CD4-positive, CD25-positive, alpha-beta regulatory T cell (primary cell): ENCODE data around the gene CDC14B. TPM values are rescaled to one million over a fixed set of nuclear protein-coding genes. Genes with fewer than 3 reads are reported as not detected.

Experiments
- ATAC-seq, 2 donors: fragments of 150-1000 bp; cut with Tn5 transposase; one replicate each; pipeline ENCODE4 v1.10.0; 2021; ENCODE audit warnings: low read depth in 2 of 2, moderate number of reproducible peaks in 2 of 2, moderate library complexity in 1 of 2
- DNase-seq, 3 donors: peaks; one replicate each; pipeline versions ENCODE4 v3.0.0 to v3.0.0-alpha.2; 2012 to 2022; ENCODE audit warnings: mixed read lengths in 1 of 3
- H3K27ac ChIP-seq: one replicate; pipeline ENCODE4 v1.7.0; 2013; ENCODE audit warnings: mild to moderate bottlenecking, low read length; ENCODE audit not compliant: insufficient read depth, poor library complexity, severe bottlenecking
- H3K27me3 ChIP-seq: one replicate; pipeline ENCODE4 v1.7.0; 2013; ENCODE audit warnings: low read length; ENCODE audit not compliant: control insufficient read depth, insufficient read depth
- H3K36me3 ChIP-seq: one replicate; pipeline ENCODE4 v1.7.0; 2013; ENCODE audit warnings: mild to moderate bottlenecking, low read length, moderate library complexity; ENCODE audit not compliant: control insufficient read depth, insufficient read depth
- H3K4me1 ChIP-seq: 2 replicates; pipeline ENCODE4 v1.7.0; 2013; ENCODE audit warnings: mild to moderate bottlenecking, low read length; ENCODE audit not compliant: insufficient read depth, control insufficient read depth, poor library complexity, severe bottlenecking
- H3K4me3 ChIP-seq: one replicate; pipeline ENCODE4 v1.7.0; 2013; ENCODE audit warnings: low read depth, mild to moderate bottlenecking, low read length, moderate library complexity
- H3K9me3 ChIP-seq, 2 experiments: 1 replicate in 1 of 2; 2 replicates in 1 of 2; pipeline ENCODE4 v1.7.0; 2013; ENCODE audit warnings: low read length in 2 of 2, mild to moderate bottlenecking in 1 of 2, moderate library complexity in 1 of 2; ENCODE audit not compliant: control insufficient read depth in 2 of 2
- H3K27ac Mint-ChIP-seq, 3 donors: one replicate each; pipeline ENCODE4 v1.8.0; 2020 to 2022; ENCODE audit warnings: mild to moderate bottlenecking in 3 of 3, mixed read lengths in 3 of 3, moderate library complexity in 2 of 3
- H3K27me3 Mint-ChIP-seq: one replicate; pipeline ENCODE4 v1.8.0; 2022; ENCODE audit warnings: mild to moderate bottlenecking, mixed read lengths
- H3K36me3 Mint-ChIP-seq: one replicate; pipeline ENCODE4 v1.8.0; 2020; ENCODE audit warnings: mixed read lengths
- H3K4me1 Mint-ChIP-seq, 4 donors: one replicate each; pipeline ENCODE4 v1.8.0; 2020 to 2022; ENCODE audit warnings: mixed read lengths in 4 of 4, mild to moderate bottlenecking in 1 of 4
- H3K4me3 Mint-ChIP-seq, 4 donors: one replicate each; pipeline ENCODE4 v1.8.0; 2020 to 2022; ENCODE audit warnings: mild to moderate bottlenecking in 4 of 4, mixed read lengths in 4 of 4, moderate library complexity in 3 of 4
- H3K9me3 Mint-ChIP-seq, 7 donors: one replicate each; pipeline ENCODE4 v1.8.0; 2020 to 2022; ENCODE audit warnings: mixed read lengths in 7 of 7, mild to moderate bottlenecking in 3 of 7, moderate library complexity in 2 of 7
- polyA plus RNA-seq, 4 donors: library from polyadenylated mRNA; unstranded; fragments of 300-500 nt; fragmentation: Illumina TruSeq; gene quantifications; one replicate each; pipeline ENCODE4 v1.2.3, GENCODE V29; 2021
- total RNA-seq: library from RNA; stranded (reverse); gene quantifications from one replicate; pipeline ENCODE4 v1.2.3, GENCODE V29; 2022

CDC14B gene
- total and polyA plus RNA-seq, 5 donors from 2014 or later, result 7.1 to 17.7 (median 9.0) TPM

DNA sequence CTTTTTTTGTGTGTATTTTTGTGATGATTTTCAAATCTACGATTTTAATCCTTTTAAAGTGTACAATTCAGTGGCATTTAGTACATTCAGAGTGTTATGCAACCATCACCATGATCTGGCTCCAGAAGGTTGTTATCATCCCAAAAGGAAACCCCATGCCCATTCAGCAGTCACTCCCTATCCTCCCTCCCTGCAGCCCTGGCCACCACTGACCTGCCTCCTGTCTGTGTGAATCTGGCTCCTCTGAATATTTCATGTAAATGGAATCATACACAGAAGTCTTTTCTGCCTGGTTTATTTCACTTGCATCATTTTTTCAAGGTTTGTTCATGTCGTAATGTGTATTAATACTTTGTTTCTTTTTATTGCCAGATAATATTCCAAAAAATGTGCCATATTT, 137.2 kb downstream of the CDC14B start:
- Histone ChIP-seq H3K27ac (no peak overlapping the region), H3K4me1 (no peaks in the 10 kb centered on the region), H3K36me3 (peaks cover 36% of the 10 kb centered on the region), H3K9me3 (no peaks in the 10 kb centered on the region), H3K27me3 (no peaks in the 10 kb centered on the region), H3K4me3 (no peak overlapping the region)
- H3K4me3 Mint-ChIP-seq, result no peak overlapping the region
- H3K36me3 Mint-ChIP-seq, result peaks cover 46% of the 10 kb centered on the region
- no peak for DNase-seq
- no peaks in the 10 kb centered on the region for H3K27me3 Mint-ChIP-seq
- H3K27ac Mint-ChIP-seq, result no peak overlapping the region
- ATAC-seq, result no peak
- no peaks in the 10 kb centered on the region for H3K9me3 Mint-ChIP-seq
- H3K4me1 Mint-ChIP-seq, result peaks cover 15 to 28% (median 18%) of the 10 kb centered on the region in 4 donors

- ATAC-seq, result no peak
- H3K4me1 ChIP-seq, result no peaks in the 10 kb centered on the region
- Mint-ChIP-seq H3K27ac (no peak overlapping the region), H3K4me3 (no peak overlapping the region), H3K4me1 (peaks cover 15 to 32% (median 19%) of the 10 kb centered on the region in 4 donors), H3K36me3 (peaks cover 44% of the 10 kb centered on the region), H3K9me3 (no peaks in the 10 kb centered on the region), H3K27me3 (no peaks in the 10 kb centered on the region)
- H3K9me3 ChIP-seq, result no peaks in the 10 kb centered on the region
- H3K27ac ChIP-seq, result no peak overlapping the region
- H3K27me3 ChIP-seq, result no peaks in the 10 kb centered on the region
- peaks cover 31% of the 10 kb centered on the region for H3K36me3 ChIP-seq
- no peak for DNase-seq
- H3K4me3 ChIP-seq, result no peak overlapping the region
These were observed 138.9 kb downstream of the CDC14B start for GRCh38 chr9:96480736-96481135.

GRCh38 chr9:96478829-96479371, 140.7 kb downstream of the CDC14B start:
- peaks cover 35% of the 10 kb centered on the region for H3K36me3 Mint-ChIP-seq
- ATAC-seq, result no peak

GRCh38 chr9:96476591-96476990, 143.1 kb downstream of the CDC14B start:
- DNase-seq (no peak), ATAC-seq (no peak)
- Histone ChIP-seq H3K27me3 (no peaks in the 10 kb centered on the region), H3K4me3 (no peak overlapping the region), H3K4me1 (no peaks in the 10 kb centered on the region), H3K36me3 (peaks cover 40% of the 10 kb centered on the region), H3K9me3 (no peaks in the 10 kb centered on the region), H3K27ac (no peak overlapping the region)
- Mint-ChIP-seq H3K36me3 (peaks cover 17% of the 10 kb centered on the region), H3K27ac (peak overlapping the region in 2 of 3 donors; percentile 32 to 39), H3K4me3 (no peak overlapping the region), H3K4me1 (peaks cover 7 to 20% (median 15%) of the 10 kb centered on the region in 4 donors), H3K27me3 (no peaks in the 10 kb centered on the region), H3K9me3 (no peaks in the 10 kb centered on the region)

More at GRCh38 chr9:96478829-96479371, 140.7 kb downstream of the CDC14B start:
- Mint-ChIP-seq H3K4me1 (peaks cover 12 to 30% (median 16%) of the 10 kb centered on the region in 4 donors), H3K27ac (peak overlapping the region in 2 of 3 donors; percentile 26 to 67), H3K27me3 (no peaks in the 10 kb centered on the region), H3K4me3 (no peak overlapping the region), H3K9me3 (no peaks in the 10 kb centered on the region)
- Histone ChIP-seq H3K27ac (no peak overlapping the region), H3K4me3 (no peak overlapping the region), H3K4me1 (no peaks in the 10 kb centered on the region), H3K27me3 (no peaks in the 10 kb centered on the region), H3K36me3 (peaks cover 27% of the 10 kb centered on the region), H3K9me3 (no peaks in the 10 kb centered on the region)
- DNase-seq, result peak in 1 of 3 donors; percentile 19

DNA sequence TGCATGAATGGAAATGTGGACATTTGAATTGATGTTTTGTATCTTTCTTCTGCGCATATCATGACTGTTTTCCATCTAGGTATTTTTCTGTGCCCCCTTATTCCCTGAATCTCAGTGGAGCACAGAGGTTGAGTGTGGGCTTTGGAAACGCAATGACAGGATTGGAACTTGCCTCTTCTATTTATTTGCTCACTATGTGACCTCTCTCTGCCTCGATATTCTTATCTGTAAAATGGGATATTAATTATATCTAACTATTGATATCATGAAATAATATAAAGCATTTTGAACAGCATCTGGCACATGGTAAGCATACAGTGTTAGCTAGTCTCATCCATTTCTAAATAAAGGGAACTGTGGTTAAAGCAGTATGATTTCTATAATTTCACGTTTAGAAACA, 143.6 kb downstream of the CDC14B start:
- Histone ChIP-seq H3K27me3 (no peaks in the 10 kb centered on the region), H3K27ac (no peak overlapping the region), H3K9me3 (no peaks in the 10 kb centered on the region), H3K36me3 (peaks cover 42% of the 10 kb centered on the region), H3K4me1 (no peaks in the 10 kb centered on the region), H3K4me3 (no peak overlapping the region)
- no peak overlapping the region for H3K27ac Mint-ChIP-seq
- no peaks in the 10 kb centered on the region for H3K27me3 Mint-ChIP-seq
- peaks cover 7 to 20% (median 15%) of the 10 kb centered on the region in 4 donors for H3K4me1 Mint-ChIP-seq
- DNase-seq (no peak), ATAC-seq (no peak)
- H3K9me3 Mint-ChIP-seq, result no peaks in the 10 kb centered on the region
- H3K4me3 Mint-ChIP-seq, result no peak overlapping the region
- H3K36me3 Mint-ChIP-seq, result peaks cover 17% of the 10 kb centered on the region

- Histone ChIP-seq H3K36me3 (peaks cover 49% of the 10 kb centered on the region), H3K9me3 (no peaks in the 10 kb centered on the region), H3K27me3 (no peaks in the 10 kb centered on the region), H3K4me1 (no peaks in the 10 kb centered on the region), H3K4me3 (no peak overlapping the region), H3K27ac (no peak overlapping the region)
- H3K9me3 Mint-ChIP-seq, result no peaks in the 10 kb centered on the region
- no peak overlapping the region for H3K27ac Mint-ChIP-seq
- DNase-seq (no peak), ATAC-seq (no peak)
- no peaks in the 10 kb centered on the region for H3K27me3 Mint-ChIP-seq
- H3K4me3 Mint-ChIP-seq, result no peak overlapping the region
- H3K36me3 Mint-ChIP-seq, result peaks cover 25% of the 10 kb centered on the region
- peaks cover 0 to 3% (median 0%) of the 10 kb centered on the region in 4 donors for H3K4me1 Mint-ChIP-seq
These were observed 151.9 kb downstream of the CDC14B start for GRCh38 chr9:96467784-96468183.

- H3K36me3 ChIP-seq, result peaks cover 38% of the 10 kb centered on the region
- H3K27me3 Mint-ChIP-seq, result no peaks in the 10 kb centered on the region
- no peaks in the 10 kb centered on the region for H3K9me3 ChIP-seq
- ATAC-seq (no peak), DNase-seq (no peak)
- H3K4me3 ChIP-seq, result no peak overlapping the region
- no peak overlapping the region for H3K27ac ChIP-seq
- no peaks in the 10 kb centered on the region for H3K9me3 Mint-ChIP-seq
- H3K4me1 ChIP-seq, result no peaks in the 10 kb centered on the region
- H3K4me3 Mint-ChIP-seq, result no peak overlapping the region
- peaks cover 0 to 5% (median 2%) of the 10 kb centered on the region in 4 donors for H3K4me1 Mint-ChIP-seq
- peaks cover 36% of the 10 kb centered on the region for H3K36me3 Mint-ChIP-seq
- no peaks in the 10 kb centered on the region for H3K27me3 ChIP-seq
- no peak overlapping the region for H3K27ac Mint-ChIP-seq
These were observed 155.2 kb downstream of the CDC14B start for GRCh38 chr9:96464426-96464825.

DNA sequence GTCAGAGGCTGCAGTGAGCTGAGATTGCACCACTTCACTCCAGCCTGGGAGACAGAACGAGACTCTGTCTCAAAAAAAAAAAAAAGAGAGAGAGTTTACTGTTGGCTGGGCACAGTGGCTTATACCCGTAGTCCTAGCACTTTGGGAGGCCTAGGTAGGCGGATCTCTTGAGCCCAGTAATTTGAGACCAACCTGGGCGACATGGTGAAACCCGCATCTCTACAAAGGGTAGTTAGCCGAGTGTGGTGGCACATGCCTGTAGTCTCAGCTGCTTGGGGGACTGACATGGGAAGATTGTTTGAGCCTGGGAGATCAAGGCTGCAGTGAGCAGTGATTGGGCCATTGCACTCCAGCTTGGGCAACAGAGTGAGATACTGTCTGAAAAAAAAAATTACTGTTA, 157.1 kb downstream of the CDC14B start:
- Histone ChIP-seq H3K36me3 (peaks cover 35% of the 10 kb centered on the region), H3K4me1 (no peaks in the 10 kb centered on the region), H3K27me3 (no peaks in the 10 kb centered on the region), H3K27ac (no peak overlapping the region), H3K9me3 (no peaks in the 10 kb centered on the region), H3K4me3 (no peak overlapping the region)
- Mint-ChIP-seq H3K27me3 (no peaks in the 10 kb centered on the region), H3K4me3 (no peak overlapping the region), H3K4me1 (peaks cover 5 to 13% (median 9%) of the 10 kb centered on the region in 4 donors), H3K27ac (no peak overlapping the region), H3K9me3 (no peaks in the 10 kb centered on the region), H3K36me3 (peaks cover 43% of the 10 kb centered on the region)
- ATAC-seq (no peak), DNase-seq (no peak)
